Measurements from ENCODE around the gene RNU1-3. TPM values are rescaled to one million over a fixed set of nuclear protein-coding genes. Genes with fewer than 3 reads are reported as not detected.
"Not testable (repeated sequence)": the region's sequence is repeated elsewhere in the genome, so short reads cannot be mapped to it uniquely, and the experiment has no call there.

The RNU1-3 gene
- total and polyA plus RNA-seq, 2 donors (not counting 1 experiment from before 2014, with no cell fraction given) = 3,997 TPM; not detected in 1

DNA sequence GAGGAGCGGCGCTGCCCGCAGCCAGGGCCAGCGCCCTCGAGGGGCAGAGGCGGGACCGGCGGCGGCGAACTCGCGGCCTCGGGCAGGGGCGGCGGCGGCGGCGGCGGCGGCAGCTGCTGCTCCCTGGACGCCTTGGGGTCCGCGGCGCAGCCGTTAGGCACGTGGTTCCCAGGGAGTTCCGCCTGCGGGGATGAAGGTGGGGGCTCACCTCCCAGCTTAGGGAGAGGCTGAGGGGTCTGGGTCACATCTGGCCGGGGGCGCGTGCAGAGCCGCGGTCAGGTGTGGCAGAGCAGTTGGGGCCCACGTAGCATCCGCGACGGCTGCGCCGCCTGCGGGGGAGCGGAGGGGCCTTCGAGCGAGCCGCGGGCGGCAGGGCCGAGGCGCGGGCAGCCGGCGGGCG lies 32.7 kb upstream of the RNU1-3 start:
- not testable (repeated sequence) for H3K79me2 ChIP-seq (ENCODE audit: control insufficient read depth, insufficient read depth, low read length); H3K9ac ChIP-seq (ENCODE audit: insufficient read depth, low read length); H2AFZ ChIP-seq (ENCODE audit: low read length); H3K27me3 ChIP-seq (ENCODE audit: control insufficient read depth, insufficient read depth, low read length); H3K4me1 ChIP-seq (ENCODE audit: control insufficient read depth, extremely low read depth, insufficient read depth, low read length); H3K4me3 ChIP-seq (replicated peaks in 1 of 4; ENCODE audit: control extremely low read depth in 1 of 4, insufficient read depth in 1 of 4, low read depth in 3 of 4, low read length in 4 of 4); H3K27ac ChIP-seq (ENCODE audit: insufficient read depth, low read length); DNase-seq (ENCODE audit: low read depth in 2 of 2); H3K4me2 ChIP-seq (ENCODE audit: extremely low read depth, insufficient read depth, low read length); H3K36me3 ChIP-seq (ENCODE audit: control insufficient read depth, insufficient read depth, low read length); H3K9me3 ChIP-seq (ENCODE audit: control insufficient read depth, insufficient read depth, low read depth, low read length); H4K20me1 ChIP-seq (ENCODE audit: control insufficient read depth, extremely low read depth, insufficient read depth, low read length)
- TF ChIP-seq EZH2 (IDR thresholded peaks at IDR 0.05; ENCODE audit: low read length, missing control alignments) = peak; percentile 62

DNA sequence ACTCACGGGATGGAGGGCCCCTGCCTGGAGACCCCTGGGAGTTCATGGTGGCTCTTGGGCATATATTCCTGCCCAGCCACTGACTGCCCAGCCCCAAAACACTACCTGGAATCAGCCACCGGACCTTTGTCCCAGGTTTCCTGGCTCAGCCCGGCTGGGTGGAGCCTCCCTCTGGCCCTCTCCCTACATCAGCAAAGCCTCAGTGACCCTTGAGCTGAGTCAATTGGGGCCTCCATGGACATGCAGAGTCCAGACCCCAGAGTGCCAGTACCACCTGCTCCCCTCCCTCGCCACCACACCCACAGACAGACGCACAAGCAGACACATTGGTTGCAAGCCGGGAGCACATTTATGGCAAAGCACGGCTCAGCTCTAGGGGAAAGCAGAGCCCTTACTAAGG lies 30.4 kb upstream of the RNU1-3 start:
- not testable (repeated sequence) for H3K9ac ChIP-seq (ENCODE audit: insufficient read depth, low read length); H3K4me3 ChIP-seq (replicated peaks in 1 of 4; ENCODE audit: control extremely low read depth in 1 of 4, insufficient read depth in 1 of 4, low read depth in 3 of 4, low read length in 4 of 4); H3K9me3 ChIP-seq (ENCODE audit: control insufficient read depth, insufficient read depth, low read depth, low read length); H4K20me1 ChIP-seq (ENCODE audit: control insufficient read depth, extremely low read depth, insufficient read depth, low read length); DNase-seq (ENCODE audit: low read depth in 2 of 2); H3K79me2 ChIP-seq (ENCODE audit: control insufficient read depth, insufficient read depth, low read length); H3K4me2 ChIP-seq (ENCODE audit: extremely low read depth, insufficient read depth, low read length); H3K27me3 ChIP-seq (ENCODE audit: control insufficient read depth, insufficient read depth, low read length); H2AFZ ChIP-seq (ENCODE audit: low read length); H3K36me3 ChIP-seq (ENCODE audit: control insufficient read depth, insufficient read depth, low read length); H3K4me1 ChIP-seq (ENCODE audit: control insufficient read depth, extremely low read depth, insufficient read depth, low read length); H3K27ac ChIP-seq (ENCODE audit: insufficient read depth, low read length)

DNA sequence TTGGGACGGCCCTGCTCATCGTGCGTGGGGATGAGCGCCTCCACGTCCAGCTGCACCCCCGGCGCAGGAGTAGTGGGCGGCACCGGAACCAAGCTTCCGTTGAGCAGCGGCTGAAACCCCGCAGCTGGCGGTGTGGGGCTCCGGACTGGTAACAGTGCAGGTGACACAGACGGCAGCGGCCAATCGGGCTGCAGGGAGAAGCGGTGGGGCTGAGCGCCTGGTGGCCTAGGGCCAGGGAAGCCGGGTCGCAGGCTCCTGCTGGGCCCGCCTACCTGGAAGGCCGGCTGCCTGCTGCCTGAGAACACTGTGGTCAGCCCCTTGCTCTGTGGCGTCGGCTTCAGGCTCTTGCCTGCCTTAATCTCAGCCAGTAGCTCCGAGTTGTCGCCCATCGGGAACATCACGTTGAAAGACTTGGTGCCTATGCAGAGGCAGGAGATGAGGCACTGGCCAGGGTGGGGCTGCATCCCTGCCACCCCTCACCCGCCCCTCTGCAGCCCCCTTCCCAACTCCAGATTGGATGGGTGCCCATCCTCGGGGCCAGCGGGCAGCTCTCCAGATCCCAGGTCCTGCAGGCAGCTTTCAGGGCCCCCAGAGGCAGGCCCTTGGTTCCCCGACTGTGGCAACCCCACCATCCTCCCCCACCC lies 29.9 kb upstream of the RNU1-3 start:
- H3K36me3 ChIP-seq (ENCODE audit: control insufficient read depth, insufficient read depth, low read length); H3K9ac ChIP-seq (ENCODE audit: insufficient read depth, low read length); H3K4me3 ChIP-seq (replicated peaks in 1 of 4; ENCODE audit: control extremely low read depth in 1 of 4, insufficient read depth in 1 of 4, low read depth in 3 of 4, low read length in 4 of 4); H3K4me2 ChIP-seq (ENCODE audit: extremely low read depth, insufficient read depth, low read length); H3K79me2 ChIP-seq (ENCODE audit: control insufficient read depth, insufficient read depth, low read length); H3K27me3 ChIP-seq (ENCODE audit: control insufficient read depth, insufficient read depth, low read length); H2AFZ ChIP-seq (ENCODE audit: low read length); H4K20me1 ChIP-seq (ENCODE audit: control insufficient read depth, extremely low read depth, insufficient read depth, low read length); H3K4me1 ChIP-seq (ENCODE audit: control insufficient read depth, extremely low read depth, insufficient read depth, low read length); H3K9me3 ChIP-seq (ENCODE audit: control insufficient read depth, insufficient read depth, low read depth, low read length); H3K27ac ChIP-seq (ENCODE audit: insufficient read depth, low read length); DNase-seq (ENCODE audit: low read depth in 2 of 2): not testable (repeated sequence)

DNA sequence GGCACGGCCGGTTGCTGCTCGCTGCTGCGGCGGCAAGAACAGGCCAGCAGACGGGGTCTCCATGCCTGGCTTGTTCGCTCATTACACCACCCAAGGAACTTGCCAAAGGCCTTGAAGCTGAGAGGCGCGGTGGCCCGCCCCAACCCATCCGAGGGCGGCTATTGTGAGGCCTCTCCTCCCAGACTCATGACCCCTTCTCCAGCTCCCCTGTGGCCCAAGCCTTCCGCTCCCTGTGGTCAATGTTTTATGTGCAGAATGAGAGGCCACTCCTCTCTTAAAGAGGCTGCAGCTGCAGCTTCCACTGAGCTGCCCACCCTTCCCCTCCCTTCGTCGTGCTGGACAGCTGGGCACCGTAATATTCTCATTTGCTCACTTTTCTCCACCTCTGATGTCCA lies 27.6 kb upstream of the RNU1-3 start:
- H2AFZ ChIP-seq (ENCODE audit: low read length); H3K4me1 ChIP-seq (ENCODE audit: control insufficient read depth, extremely low read depth, insufficient read depth, low read length); H3K9me3 ChIP-seq (ENCODE audit: control insufficient read depth, insufficient read depth, low read depth, low read length); H3K27me3 ChIP-seq (ENCODE audit: control insufficient read depth, insufficient read depth, low read length); DNase-seq (ENCODE audit: low read depth in 2 of 2); H3K4me3 ChIP-seq (replicated peaks in 1 of 4; ENCODE audit: control extremely low read depth in 1 of 4, insufficient read depth in 1 of 4, low read depth in 3 of 4, low read length in 4 of 4); H3K27ac ChIP-seq (ENCODE audit: insufficient read depth, low read length); H3K9ac ChIP-seq (ENCODE audit: insufficient read depth, low read length); H4K20me1 ChIP-seq (ENCODE audit: control insufficient read depth, extremely low read depth, insufficient read depth, low read length); H3K36me3 ChIP-seq (ENCODE audit: control insufficient read depth, insufficient read depth, low read length); H3K4me2 ChIP-seq (ENCODE audit: extremely low read depth, insufficient read depth, low read length); H3K79me2 ChIP-seq (ENCODE audit: control insufficient read depth, insufficient read depth, low read length): not testable (repeated sequence)

DNA sequence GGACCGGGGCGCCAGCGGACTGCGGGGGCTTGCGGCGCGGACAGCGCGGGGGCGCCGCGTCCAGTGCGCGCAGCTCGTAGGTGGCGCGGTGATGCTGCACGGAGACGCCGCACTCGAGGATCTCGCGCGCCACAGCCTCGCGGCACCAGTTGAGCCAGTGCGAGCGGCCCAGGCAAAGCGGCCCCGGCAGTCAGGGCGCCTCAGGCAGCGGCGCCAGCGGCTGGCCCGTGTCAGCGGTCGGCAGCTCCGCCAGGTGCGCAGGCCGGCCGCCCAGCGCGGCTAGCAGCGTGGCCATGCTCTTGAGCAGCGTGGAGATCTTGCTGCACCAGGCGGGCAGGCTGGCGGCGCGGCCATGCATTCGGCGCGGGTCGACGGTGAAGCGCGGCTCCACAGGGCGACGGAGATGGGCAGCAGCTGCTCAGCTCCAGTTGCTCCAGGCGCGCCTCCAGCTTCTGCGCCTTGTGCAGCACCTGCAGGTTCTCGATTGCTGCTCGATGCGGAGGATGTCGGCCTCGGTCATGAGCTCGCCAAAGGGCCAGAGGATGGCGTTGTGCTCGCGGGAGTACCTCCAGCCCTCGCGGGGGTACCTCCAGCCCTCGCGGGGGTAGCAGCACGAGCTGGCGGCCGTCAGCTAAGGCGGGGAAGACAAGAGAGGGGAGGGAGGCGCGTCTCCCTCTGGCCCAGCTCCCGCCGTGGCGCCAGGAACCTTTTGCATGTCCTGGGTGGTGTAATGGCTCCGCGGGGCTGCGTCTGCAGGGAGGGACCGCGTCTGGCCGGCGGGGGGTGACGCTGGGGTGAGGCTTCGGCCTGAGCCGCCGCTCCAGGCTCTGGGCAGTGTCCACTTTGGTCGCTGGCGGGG lies 26.9 kb upstream of the RNU1-3 start:
- not testable (repeated sequence) for DNase-seq (ENCODE audit: low read depth in 2 of 2); H3K36me3 ChIP-seq (ENCODE audit: control insufficient read depth, insufficient read depth, low read length); H3K27me3 ChIP-seq (ENCODE audit: control insufficient read depth, insufficient read depth, low read length); H3K4me2 ChIP-seq (ENCODE audit: extremely low read depth, insufficient read depth, low read length); H3K9ac ChIP-seq (ENCODE audit: insufficient read depth, low read length); H3K4me3 ChIP-seq (replicated peaks in 1 of 4; ENCODE audit: control extremely low read depth in 1 of 4, insufficient read depth in 1 of 4, low read depth in 3 of 4, low read length in 4 of 4); H4K20me1 ChIP-seq (ENCODE audit: control insufficient read depth, extremely low read depth, insufficient read depth, low read length); H3K9me3 ChIP-seq (ENCODE audit: control insufficient read depth, insufficient read depth, low read depth, low read length); H3K79me2 ChIP-seq (ENCODE audit: control insufficient read depth, insufficient read depth, low read length); H2AFZ ChIP-seq (ENCODE audit: low read length); H3K27ac ChIP-seq (ENCODE audit: insufficient read depth, low read length); H3K4me1 ChIP-seq (ENCODE audit: control insufficient read depth, extremely low read depth, insufficient read depth, low read length)

DNA sequence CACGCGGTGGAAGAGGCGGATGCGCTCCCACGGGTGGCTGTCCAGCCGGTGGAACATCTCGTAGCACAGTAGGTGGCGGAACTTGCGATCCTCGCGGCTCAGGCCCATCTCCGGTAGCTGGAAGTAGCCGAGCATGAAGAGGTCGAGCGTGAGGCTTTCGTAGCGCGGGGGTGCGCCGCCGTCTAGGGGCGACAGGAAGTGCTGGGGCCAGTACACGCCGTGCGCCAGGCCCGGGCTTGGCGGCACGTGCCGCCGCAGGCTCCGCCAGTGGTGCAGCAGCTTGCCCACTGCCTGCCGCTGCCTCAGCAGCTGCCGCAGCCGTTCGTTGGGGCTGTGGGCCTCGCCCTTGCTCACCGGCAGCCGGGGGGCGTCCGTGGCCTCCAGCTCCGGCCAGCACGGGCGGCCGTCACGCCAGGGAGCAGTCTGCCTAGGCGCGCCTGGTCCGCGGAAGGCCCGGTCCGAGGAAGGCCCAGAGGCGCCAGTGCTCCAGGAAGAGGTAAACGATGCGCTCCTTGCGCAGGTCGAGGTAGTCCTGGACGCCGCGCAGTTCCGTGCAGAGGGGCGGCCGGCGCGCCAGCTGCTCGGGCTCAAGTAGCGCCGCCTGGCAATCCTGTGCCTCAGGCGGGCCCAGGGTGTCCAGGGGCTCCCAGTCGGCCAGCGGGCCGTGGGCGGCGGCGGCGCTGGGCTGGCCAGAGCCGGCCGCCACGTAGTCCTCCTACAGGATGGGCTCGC lies 26.1 kb upstream of the RNU1-3 start:
- H3K27ac ChIP-seq (ENCODE audit: insufficient read depth, low read length); H4K20me1 ChIP-seq (ENCODE audit: control insufficient read depth, extremely low read depth, insufficient read depth, low read length); H3K4me1 ChIP-seq (ENCODE audit: control insufficient read depth, extremely low read depth, insufficient read depth, low read length); H3K79me2 ChIP-seq (ENCODE audit: control insufficient read depth, insufficient read depth, low read length); H3K27me3 ChIP-seq (ENCODE audit: control insufficient read depth, insufficient read depth, low read length); H2AFZ ChIP-seq (ENCODE audit: low read length); DNase-seq (ENCODE audit: low read depth in 2 of 2); H3K4me3 ChIP-seq (replicated peaks in 1 of 4; ENCODE audit: control extremely low read depth in 1 of 4, insufficient read depth in 1 of 4, low read depth in 3 of 4, low read length in 4 of 4); H3K9ac ChIP-seq (ENCODE audit: insufficient read depth, low read length); H3K4me2 ChIP-seq (ENCODE audit: extremely low read depth, insufficient read depth, low read length); H3K9me3 ChIP-seq (ENCODE audit: control insufficient read depth, insufficient read depth, low read depth, low read length); H3K36me3 ChIP-seq (ENCODE audit: control insufficient read depth, insufficient read depth, low read length): not testable (repeated sequence)
